MCF 10A (cell line): ENCODE measurements around the gene LDAH. TPM values are rescaled to one million over a fixed set of nuclear protein-coding genes. Genes with fewer than 3 reads are reported as not detected.

Experiments used
- BruUV-seq: library from RNA; stranded (reverse); fragments of 400-500 nt; replicated peaks from 2 replicates; lab custom pipeline; 2021; lab: Mats Ljungman, UMichigan
- CTCF ChIA-PET: fragments of 300-600 bp; sonication (Branson Sonifier 250); formaldehyde crosslinking; extraction: SDS; loops from one replicate; lab custom pipeline; 2021; ENCODE audit warnings: antibody characterized with exemption, inconsistent platforms; lab: Yijun Ruan, JAX
- POLR2A ChIA-PET: fragments of 300-600, 350-650 bp; sonication (Branson Sonifier 250); formaldehyde crosslinking; extraction: SDS; loops from one replicate; lab custom pipeline; 2020; ENCODE audit warnings: antibody characterized with exemption, inconsistent platforms; lab: Yijun Ruan, JAX
- DNase-seq: peaks from one replicate; pipeline ENCODE4 v3.0.0-alpha.2; 2018; ENCODE audit not compliant: unreplicated experiment
- H3K27ac Mint-ChIP-seq: one replicate; pipeline ENCODE4 v1.8.0; 2022; ENCODE audit warnings: mild to moderate bottlenecking, low read depth, mixed read lengths; ENCODE audit not compliant: unreplicated experiment
- H3K27me3 Mint-ChIP-seq: one replicate; pipeline ENCODE4 v1.8.0; 2022; ENCODE audit warnings: mixed read lengths; ENCODE audit not compliant: insufficient read depth, unreplicated experiment
- H3K36me3 Mint-ChIP-seq: one replicate; pipeline ENCODE4 v1.8.0; 2022; ENCODE audit warnings: mild to moderate bottlenecking, moderate library complexity, mixed read lengths; ENCODE audit not compliant: insufficient read depth, unreplicated experiment
- H3K4me1 Mint-ChIP-seq: one replicate; pipeline ENCODE4 v1.8.0; 2022; ENCODE audit warnings: mixed read lengths; ENCODE audit not compliant: insufficient read depth, unreplicated experiment
- H3K4me3 Mint-ChIP-seq: one replicate; pipeline ENCODE4 v1.8.0; 2022; ENCODE audit warnings: mild to moderate bottlenecking, moderate library complexity, mixed read lengths; ENCODE audit not compliant: unreplicated experiment
- H3K9me3 Mint-ChIP-seq: one replicate; pipeline ENCODE4 v1.8.0; 2022; ENCODE audit warnings: mixed read lengths; ENCODE audit not compliant: unreplicated experiment
- intact Hi-C: fragments of 100-400 bp; cut with micrococcal nuclease; formaldehyde crosslinking; loops from 2 replicates; pipeline ENCODE4 v1.14.1; 2022
- total RNA-seq: library from RNA; stranded (reverse); gene quantifications from 2 replicates; pipeline ENCODE4 v1.2.3, GENCODE V29; 2022
- TF ChIP-seq, protein P1 (sequence below): fragments of 200-600 bp; IDR thresholded peaks from one replicate; pipeline ENCODE4 v1.8.0; 2022; ENCODE audit warnings: antibody characterized with exemption, mild to moderate bottlenecking; ENCODE audit not compliant: unreplicated experiment

Gene LDAH
- total RNA-seq, 1 experiment from 2014 or later, result 17.0 TPM

DNA sequence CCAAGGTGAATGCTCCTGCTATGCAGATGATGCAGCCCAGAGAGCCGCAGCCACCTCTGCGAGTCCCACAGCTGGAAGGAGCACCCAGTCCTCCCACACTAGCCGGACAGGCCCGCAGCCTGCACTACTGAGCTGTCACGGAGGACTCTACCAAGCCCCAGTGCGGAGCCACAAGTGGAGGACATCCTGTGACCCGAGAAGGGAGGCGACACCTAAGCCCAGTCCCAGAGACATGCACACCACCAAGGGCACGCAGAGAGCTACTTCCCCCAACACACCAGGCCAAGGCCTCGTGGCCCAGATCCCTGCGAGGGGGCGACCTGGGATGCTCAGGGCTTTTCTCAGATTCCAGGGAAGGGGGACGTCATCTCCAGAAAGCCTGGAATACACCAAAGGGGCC, 184.9 kb downstream of the LDAH start:
- no TSS peak for BruUV-seq
- TF ChIP-seq, protein P1, sequence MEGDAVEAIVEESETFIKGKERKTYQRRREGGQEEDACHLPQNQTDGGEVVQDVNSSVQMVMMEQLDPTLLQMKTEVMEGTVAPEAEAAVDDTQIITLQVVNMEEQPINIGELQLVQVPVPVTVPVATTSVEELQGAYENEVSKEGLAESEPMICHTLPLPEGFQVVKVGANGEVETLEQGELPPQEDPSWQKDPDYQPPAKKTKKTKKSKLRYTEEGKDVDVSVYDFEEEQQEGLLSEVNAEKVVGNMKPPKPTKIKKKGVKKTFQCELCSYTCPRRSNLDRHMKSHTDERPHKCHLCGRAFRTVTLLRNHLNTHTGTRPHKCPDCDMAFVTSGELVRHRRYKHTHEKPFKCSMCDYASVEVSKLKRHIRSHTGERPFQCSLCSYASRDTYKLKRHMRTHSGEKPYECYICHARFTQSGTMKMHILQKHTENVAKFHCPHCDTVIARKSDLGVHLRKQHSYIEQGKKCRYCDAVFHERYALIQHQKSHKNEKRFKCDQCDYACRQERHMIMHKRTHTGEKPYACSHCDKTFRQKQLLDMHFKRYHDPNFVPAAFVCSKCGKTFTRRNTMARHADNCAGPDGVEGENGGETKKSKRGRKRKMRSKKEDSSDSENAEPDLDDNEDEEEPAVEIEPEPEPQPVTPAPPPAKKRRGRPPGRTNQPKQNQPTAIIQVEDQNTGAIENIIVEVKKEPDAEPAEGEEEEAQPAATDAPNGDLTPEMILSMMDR, result no peak
- CTCF ChIA-PET, result interaction anchor here (0.7 to 5.0 kb wide), 4 partner anchors 13 to 198 kb away, joined by 3 to 49 read pairs (median 3); partner anchors contain the start of gene RHOB
- Mint-ChIP-seq H3K27ac (no peak overlapping the region), H3K27me3 (no peaks in the 10 kb centered on the region), H3K36me3 (peaks cover 29% of the 10 kb centered on the region), H3K4me3 (no peak overlapping the region), H3K9me3 (no peaks in the 10 kb centered on the region), H3K4me1 (peaks cover 29% of the 10 kb centered on the region)
- POLR2A ChIA-PET, result interaction anchor here (0.7 to 1.0 kb wide), 2 partner anchors 198 to 650 kb away, joined by 3 to 5 read pairs; no protein-coding TSS in a partner anchor
- intact Hi-C loops, result no loop called here
- DNase-seq, result no peak

DNA sequence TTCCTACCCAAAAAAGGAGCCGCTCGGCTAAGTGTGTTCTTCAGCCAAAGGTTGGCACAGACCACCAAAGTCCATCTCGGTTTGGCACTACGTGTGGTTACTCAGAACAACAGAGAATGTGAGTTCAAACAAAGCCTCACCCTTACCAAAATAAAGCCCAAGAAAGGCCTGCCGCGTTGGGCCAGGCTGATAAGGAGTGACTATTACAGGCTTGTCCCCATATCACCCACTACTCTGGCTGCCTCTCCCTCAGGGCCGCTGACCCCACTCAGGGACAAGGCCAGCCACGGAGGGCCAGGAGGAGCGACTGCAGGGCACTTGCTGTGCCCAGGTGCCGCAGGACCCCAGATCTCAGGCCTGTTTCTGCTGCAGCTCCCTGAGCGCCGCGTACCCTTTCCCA, 185.8 kb downstream of the LDAH start:
- H3K27me3 Mint-ChIP-seq, result no peaks in the 10 kb centered on the region
- H3K27ac Mint-ChIP-seq, result no peak overlapping the region
- POLR2A ChIA-PET, result interaction anchor here (4.2 kb wide), 1 partner anchor 197 kb away, joined by 20 read pairs; no protein-coding TSS in a partner anchor
- no peak overlapping the region for H3K4me3 Mint-ChIP-seq
- peaks cover 25% of the 10 kb centered on the region for H3K4me1 Mint-ChIP-seq
- TF ChIP-seq, protein P1, result no peak
- DNase-seq, result no peak
- CTCF ChIA-PET, result interaction anchor here (1.4 to 7.0 kb wide), 6 partner anchors 12 to 240 kb away, joined by 3 to 121 read pairs (median 14); partner anchors contain the start of gene RHOB
- peaks cover 27% of the 10 kb centered on the region for H3K36me3 Mint-ChIP-seq
- BruUV-seq, result no TSS peak
- no peaks in the 10 kb centered on the region for H3K9me3 Mint-ChIP-seq
- intact Hi-C loops, result no loop called here

DNA sequence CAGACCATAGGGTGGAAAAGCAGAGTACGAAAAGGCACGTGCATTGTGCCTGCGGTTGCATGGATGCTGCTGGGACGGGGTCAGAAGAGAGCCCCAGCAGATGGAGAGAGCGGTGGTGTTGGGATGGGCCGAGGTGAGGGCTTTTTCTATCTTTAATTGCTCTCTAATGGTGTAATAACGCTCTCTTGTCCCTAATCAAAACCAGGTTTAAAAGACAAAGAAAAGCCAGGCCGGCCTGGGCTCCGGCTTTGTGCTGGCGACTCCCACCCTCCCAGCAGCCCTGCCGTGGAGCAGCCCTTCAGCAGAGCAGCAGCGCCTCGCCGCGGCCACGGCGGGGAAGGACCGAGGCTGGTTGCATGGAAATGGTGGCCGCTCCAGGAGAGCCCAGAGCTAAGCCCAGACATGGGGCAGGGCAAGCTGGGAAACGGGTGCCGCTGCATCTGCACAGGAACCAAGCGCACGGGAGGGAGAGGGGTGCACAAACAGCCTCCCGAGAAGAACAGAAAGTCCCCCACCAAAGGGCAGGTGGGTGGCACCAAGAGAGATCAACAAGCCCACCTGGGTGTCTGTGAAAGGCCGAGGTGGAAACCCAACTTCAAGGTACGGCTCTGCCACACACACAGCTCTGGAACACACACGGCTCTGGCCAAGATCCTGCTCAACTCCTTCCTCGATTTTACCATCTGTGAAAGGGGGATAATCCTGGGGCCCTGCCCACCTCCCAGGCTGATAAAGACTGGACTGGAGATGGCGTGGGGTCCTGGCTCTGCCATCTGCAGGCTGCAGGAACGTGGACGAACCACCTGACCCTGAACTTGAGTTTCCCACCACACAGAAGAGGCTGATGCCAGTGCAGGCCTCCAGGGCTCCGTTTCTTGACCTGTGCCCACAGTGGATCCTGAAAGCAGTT, 187.0 kb downstream of the LDAH start:
- Mint-ChIP-seq H3K9me3 (no peaks in the 10 kb centered on the region), H3K27me3 (no peaks in the 10 kb centered on the region), H3K27ac (peak overlapping the region; percentile 2), H3K4me3 (no peak overlapping the region), H3K4me1 (peaks cover 13% of the 10 kb centered on the region), H3K36me3 (peaks cover 19% of the 10 kb centered on the region)
- CTCF ChIA-PET, result interaction anchor here (0.6 to 7.0 kb wide), 48 partner anchors 8 to 558 kb away, joined by 3 to 121 read pairs (median 4); partner anchors contain the start of genes HS1BP3 and RHOB
- intact Hi-C loops, result loop anchor here (1.0 to 2.0 kb wide), 3 partner anchors 35 to 240 kb away; no protein-coding TSS in a partner anchor
- BruUV-seq, result TSS peak; percentile 4
- DNase-seq, result peak; percentile 78
- TF ChIP-seq, protein P1, result peak; percentile 98
- POLR2A ChIA-PET, result interaction anchor here (1.8 to 4.2 kb wide), 4 partner anchors 122 to 196 kb away, joined by 3 to 22 read pairs (median 16); partner anchors contain the start of gene RHOB

DNA sequence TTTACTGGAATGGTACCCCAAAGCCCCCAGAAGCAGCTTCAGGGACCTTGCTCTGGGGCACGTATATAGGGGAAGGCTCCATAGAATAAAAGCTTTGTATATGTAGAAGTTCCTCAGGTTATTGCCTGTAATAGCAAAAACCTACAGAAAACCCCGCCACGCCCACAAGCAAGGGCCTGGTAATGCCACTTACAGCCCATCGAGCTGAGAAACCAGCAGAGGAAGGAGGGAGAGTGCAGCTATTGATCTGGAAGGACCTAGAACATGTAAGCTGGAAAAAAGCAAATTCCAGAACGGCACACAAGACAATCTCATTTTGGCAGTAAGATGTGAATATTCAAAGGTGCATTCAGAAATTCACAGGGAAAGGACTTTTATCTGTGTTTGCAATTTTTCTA, 187.8 kb downstream of the LDAH start:
- DNase-seq, result no peak
- TF ChIP-seq, protein P1, result no peak
- no TSS peak for BruUV-seq
- Mint-ChIP-seq H3K27ac (no peak overlapping the region), H3K4me3 (no peak overlapping the region), H3K27me3 (no peaks in the 10 kb centered on the region), H3K4me1 (peaks cover 13% of the 10 kb centered on the region), H3K9me3 (no peaks in the 10 kb centered on the region), H3K36me3 (peaks cover 18% of the 10 kb centered on the region)
- intact Hi-C loops, result loop anchor here (2.0 kb wide), 1 partner anchor 34 kb away; no protein-coding TSS in a partner anchor
- ChIA-PET POLR2A (interaction anchor here (0.7 to 4.2 kb wide), 11 partner anchors 16 to 254 kb away, joined by 3 to 22 read pairs (median 4); partner anchors contain the start of genes HS1BP3 and RHOB), CTCF (interaction anchor here (0.6 to 7.0 kb wide), 41 partner anchors 8 to 309 kb away, joined by 3 to 121 read pairs (median 5); partner anchors contain the start of genes HS1BP3 and RHOB)
